GM21447 (cell line): ENCODE measurements around the gene UBASH3B.
A peak's percentile ranks its signal among the peaks of the same experiment; 100 is the strongest.

ENCODE experiments used
- ATAC-seq: cut with Tn5 transposase; IDR thresholded peaks from one replicate; pipeline ENCODE4 v1.9.1; 2021; ENCODE audit not compliant: unreplicated experiment

UBASH3B gene

DNA sequence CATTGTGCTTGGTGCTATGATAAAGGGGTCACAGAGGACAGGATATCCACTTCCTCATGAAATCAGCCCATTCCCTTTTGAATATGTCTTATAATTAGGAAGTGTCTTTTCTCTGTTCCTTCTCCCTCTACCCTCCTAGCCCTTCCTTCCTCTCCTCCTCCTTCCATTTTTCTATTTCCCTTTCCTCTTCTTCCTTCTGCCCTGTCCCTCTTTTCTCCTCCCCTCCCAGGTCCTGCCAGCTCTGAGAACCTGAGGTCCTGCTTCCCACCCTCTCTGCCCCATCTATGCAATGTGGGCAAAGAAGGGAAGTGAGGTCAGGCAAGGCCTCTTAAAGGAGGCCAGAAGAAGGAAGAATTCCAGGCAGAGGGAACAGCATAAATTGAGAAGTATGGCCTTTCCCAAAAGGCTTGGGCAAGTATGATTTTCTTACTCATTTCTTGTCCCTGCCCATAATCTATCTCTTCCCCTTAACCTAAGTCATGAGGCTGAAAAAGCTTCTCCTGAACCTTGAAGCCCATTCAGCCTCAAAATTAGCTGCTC is 7.7 kb upstream of the UBASH3B start:
- ATAC-seq, result no peak

DNA sequence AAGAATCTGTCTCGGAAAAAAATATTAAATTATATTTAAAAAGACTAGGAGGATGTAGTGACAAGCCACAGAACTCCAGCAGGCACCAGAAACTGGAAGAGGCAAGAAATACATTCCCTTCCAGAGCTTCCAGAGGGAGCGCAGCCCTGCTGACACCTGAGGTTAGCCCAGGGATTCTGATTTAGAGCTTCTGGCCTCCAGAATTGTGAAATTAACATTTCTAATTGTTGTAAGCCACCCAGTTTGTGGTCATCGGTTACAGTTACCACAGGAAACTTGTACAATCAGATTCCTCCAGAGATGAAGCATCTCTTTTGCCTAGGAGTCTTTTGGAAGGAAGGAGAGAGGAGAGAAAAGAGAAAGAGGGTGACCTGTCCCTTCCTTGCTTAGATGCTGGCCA is 6.4 kb upstream of the UBASH3B start:
- ATAC-seq, result no peak

DNA sequence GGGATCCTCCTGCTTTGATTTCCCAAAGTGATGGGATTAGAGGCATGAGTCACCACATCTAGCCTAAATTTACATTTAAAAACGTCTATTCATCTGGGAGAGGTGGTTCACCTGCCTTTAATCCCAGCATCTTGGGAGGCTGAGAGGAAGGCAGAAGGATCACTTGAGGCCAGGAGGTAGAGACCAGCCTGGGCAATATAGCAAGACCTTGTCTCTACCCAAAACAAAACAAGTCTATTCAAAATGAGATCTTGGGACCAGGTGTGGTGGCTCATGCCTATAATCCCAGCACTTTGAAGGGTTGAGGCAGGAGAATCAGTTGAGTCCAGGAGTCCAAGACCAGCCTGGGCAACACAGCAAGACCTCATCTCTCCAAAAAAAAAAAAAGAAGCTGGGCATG is 4.9 kb upstream of the UBASH3B start:
- no peak for ATAC-seq

DNA sequence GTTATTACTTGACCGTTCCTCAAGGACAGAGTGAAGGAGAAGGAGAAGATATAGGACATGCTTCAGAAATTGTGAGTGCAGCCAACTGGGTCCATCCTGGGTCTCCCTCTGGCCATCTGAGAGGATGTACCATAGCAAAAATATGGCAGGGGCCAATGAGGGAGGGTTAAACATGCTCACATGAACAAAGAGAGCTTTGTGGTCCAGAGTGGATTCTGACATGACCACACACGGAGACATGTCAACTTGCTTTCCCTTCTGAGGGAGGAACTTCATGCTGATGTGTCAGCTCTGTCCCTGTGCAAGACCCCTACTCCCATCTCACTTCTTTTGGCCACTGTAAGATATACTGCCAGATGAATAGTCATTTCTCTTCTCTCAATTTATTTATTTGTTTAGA is 3.0 kb upstream of the UBASH3B start:
- ATAC-seq, result no peak

DNA sequence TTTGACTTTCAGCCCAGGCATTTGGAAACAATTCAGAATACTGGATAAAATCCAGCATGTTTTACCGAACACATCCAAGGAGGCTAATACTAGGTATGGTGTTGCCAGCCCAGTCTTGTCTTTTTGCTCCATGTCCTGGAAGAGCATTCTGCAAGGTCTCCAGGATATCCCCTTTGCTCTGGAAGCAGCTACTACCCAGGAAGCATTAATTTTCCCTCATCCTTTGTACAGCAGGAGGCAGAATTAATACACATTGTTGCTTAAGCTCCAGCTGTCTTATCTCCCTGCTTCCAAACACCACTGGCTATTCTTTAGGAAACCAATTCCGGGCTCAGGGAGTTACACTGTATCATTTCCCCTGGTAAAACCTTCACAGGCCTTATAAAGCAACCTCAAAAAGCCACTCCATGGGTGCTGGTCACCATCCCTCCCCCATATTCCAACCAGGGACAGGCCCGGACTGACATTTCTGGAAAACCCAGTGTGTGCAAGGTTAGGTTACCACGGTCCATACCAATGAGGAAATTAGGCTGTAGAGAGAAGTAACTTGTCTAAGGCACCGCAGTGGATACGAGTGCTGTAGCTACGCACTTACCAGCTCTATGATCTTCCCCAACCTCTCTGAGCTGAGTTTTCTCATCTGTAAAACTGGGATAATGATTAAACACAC is 1.5 kb upstream of the UBASH3B start:
- ATAC-seq, result no peak

DNA sequence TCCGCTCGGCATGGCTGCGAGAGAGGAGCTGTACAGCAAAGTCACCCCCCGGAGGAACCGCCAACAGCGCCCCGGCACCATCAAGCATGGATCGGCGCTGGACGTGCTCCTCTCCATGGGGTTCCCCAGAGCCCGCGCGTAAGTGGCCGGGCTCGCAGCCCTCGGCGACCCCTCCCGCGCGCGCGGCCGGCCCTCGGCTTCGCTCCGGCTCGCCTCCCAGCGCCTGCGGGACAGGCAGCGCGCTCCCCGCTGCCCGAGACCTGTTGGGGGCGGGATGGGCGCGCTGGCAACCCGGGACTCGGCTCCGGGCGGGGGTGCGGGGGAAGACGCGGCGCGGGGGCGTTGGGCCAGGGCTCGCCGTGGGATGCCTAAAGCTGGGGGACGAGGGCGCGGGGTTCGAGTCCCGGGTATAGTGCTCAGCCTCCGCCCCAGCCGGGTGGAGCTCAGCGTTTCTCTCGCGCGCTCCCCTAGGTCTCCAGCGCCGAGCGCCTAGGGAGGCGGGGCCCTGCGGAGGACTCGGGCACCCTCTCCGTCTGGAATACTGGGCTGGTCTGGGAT is 630 bp downstream of the UBASH3B start:
- ATAC-seq, result peak; percentile 42

DNA sequence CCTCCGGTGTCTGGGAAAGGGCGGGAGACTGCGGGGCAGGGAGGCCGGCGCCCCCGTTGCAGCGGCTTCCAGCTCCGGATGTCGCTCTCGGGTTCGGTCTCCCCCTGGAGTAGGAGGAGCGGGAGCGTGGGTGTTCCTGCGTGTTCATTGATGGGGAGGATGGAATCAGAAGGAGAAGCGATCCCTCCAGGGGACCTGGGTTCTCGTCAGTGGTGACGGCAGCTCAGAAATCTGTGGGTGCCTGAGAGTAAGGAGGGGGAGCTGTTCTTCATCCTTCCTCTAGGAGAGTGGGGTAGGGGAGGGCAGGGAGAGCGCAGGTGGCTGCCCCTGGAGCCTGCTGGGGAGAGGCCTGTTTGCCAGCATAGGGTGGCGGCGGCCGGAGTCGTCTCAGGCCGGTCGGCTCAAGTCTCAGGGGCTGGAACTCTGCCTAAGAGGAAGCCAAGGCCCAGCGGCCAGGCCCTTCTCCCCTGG is 1.1 kb downstream of the UBASH3B start:
- no peak for ATAC-seq

DNA sequence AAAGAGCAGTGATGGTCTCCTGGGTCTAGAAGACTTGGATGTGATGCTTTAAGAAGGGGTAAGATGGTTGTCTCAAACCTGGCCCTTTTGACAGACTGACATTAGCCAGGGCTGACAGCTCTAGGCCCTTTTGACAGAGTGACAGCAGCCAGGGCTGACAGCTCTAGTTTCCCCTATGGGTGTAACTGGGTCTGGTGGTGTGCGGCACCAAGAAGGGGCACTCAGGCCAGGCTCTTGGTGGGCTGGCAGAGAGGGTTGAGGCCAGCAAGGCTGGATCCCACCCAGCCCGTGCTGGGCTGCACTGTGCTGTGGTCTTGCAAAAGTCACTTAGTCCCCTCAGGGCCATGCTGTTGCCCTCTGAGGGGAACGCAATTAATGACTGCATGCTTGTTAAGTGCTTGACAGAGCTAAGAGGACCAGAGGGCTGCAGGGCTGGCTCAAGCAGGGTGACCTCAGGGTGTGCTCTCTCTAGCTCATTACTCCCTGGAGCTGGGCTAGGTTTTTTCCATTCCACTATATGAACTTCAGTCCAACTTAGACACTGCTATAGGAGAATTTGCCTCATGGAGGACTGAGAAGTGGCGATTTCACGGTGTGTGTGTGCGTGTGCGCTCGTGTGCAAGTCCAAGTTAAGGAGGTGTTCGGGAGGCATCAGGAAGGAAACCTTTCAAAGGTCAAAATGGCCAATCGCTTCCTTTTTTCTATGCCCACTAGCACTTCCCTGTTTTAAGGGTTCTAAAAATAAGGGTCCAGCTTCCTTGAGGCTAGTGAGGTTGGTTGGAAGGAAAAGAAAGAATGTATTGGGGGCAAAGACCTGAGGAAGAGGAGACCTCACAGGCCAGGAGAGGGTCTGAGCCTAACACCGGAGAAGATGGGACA is 4.4 kb downstream of the UBASH3B start:
- ATAC-seq, result no peak

DNA sequence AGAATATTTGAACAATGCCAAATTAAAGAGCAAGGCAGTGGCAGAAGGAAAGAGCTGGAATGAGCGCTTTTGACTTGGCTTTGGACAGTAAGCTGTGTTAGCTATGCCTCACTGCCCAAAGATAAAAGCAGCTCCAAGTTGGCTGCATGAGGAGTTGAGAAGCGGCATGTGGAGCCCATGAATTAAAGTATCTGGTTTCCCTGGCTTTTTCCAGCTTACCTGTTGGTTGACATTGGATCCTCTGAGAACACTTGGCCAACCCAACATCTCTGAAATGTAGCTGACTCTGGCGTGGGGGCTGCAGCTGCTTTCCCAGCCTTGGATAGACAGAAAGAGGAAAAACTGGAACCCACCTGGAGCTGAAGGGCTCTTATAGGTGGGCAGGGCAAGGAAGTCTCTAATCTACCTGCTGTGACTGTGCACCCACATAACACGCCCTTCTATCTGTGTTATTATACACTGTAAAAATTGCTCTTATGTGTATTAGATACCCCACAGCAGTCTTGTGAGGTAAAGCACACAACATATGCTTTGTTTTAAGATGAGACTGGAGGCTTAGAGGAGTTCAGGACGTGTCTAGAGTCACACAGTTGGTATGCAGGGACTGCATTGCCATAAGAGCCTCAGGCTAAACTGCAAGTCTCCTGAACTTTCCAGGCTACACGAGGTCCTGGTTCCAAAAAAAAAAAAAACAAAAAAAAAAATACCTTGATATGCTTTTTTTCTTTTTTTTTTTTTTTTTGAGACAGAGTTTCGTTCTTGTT is 5.8 kb downstream of the UBASH3B start:
- no peak for ATAC-seq

DNA sequence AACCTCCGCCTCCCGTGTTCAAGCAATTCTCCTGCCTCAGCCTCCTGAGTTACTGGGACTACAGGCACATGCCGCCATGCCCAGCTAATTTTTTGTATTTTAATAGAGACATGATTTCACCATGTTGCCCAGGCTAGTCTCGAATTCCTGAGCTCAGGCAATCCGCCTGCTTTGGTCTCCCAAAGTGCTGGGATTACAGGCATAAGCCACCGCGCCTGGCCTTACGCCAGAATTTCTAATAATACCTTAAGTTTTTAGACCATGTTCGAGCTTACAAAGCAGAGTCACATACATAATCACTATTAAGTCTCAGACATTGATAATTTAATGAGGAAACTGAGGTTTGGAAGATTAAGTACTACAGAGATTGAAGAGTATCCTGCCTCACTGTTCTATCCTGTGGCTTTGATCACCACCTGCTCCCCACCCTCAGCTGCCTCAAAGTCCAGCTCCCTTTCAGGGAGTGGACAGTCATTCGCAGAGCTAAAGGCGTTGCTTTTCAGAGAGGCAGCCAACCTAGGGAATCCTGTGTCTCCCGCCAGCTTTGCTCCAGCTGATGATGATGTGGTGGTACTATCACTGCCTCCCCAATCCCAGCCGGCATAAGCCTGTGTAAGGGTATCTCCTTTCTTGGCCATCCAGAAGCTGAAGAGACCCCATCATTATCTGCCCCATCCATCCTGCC is 7.7 kb downstream of the UBASH3B start:
- no peak for ATAC-seq

DNA sequence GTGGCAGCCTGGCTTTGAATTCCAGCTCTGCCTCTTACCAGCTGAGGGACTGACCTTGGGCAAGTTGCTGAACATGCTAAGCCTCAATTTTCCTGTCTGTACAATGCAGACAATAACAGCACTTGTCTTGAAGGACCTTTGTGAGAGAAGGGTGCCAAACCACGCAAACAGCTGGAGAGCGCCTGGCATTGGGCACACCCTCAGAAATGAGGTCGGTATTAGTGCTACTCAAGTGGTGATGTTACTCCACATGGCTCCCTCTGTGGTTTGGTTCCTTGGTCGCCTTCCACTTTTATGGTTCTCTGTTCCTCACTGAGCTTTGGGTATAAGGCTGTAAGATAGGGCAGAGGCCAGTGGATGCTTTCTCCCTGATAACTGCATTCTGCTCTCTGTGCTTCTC is 8.2 kb downstream of the UBASH3B start:
- no peak for ATAC-seq

DNA sequence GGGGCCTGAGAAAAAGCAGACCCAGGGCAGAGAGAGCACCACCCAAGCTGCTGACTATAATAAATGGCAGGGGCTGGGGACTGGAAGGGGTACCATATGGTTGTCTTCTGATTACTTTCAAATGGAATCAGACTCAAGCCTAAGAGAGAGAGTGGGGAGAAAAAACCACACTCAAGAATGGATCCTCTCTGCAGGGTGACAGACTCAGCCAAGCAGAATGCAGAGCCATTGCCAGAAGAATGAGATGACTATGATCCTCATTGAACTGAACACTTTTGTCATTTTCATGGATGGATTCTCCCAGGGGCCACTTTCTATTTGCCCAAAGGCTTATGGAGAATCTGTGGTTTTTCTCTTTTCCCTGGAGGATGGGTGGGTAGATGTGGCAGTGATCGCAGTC is 8.7 kb downstream of the UBASH3B start:
- ATAC-seq, result no peak

DNA sequence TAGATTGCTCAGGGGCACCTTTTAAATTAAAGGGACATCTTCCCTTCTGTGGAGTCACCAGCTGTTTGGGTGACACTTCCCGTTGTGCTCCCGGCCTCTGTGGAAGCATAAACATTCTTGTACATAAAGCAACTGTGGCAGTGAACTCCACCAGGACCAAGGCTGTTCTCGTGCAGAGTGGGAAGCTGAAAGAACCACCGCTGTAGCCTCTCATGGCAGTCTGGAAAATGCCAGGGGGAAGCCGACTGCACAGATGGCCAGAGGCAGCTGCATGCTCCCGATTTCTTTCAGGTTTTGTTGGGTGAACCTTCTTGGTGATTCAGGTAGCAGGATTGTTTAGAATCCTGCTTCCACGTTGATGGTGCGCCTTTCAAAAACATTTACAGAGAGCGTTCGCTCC is 10.3 kb downstream of the UBASH3B start:
- no peak for ATAC-seq

DNA sequence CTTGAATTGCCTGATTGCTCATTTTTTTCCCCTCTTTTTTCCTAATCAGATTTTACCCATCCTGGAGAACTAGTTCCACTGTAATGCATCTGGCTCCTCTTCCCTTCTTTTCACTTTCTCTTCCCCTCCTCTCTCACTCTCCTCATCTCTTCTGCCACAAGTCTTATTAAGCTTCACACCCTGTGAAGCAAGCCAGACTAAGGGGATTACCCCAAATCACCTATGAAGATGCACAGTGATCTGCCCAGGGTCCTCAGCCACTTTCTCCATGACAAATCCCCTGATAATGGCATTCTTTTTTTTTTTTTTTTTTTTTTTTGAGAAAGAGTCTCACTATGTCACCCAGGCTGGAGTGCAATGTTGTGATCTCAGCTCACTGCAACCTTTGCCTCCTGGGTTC is 11.2 kb downstream of the UBASH3B start:
- ATAC-seq, result no peak

DNA sequence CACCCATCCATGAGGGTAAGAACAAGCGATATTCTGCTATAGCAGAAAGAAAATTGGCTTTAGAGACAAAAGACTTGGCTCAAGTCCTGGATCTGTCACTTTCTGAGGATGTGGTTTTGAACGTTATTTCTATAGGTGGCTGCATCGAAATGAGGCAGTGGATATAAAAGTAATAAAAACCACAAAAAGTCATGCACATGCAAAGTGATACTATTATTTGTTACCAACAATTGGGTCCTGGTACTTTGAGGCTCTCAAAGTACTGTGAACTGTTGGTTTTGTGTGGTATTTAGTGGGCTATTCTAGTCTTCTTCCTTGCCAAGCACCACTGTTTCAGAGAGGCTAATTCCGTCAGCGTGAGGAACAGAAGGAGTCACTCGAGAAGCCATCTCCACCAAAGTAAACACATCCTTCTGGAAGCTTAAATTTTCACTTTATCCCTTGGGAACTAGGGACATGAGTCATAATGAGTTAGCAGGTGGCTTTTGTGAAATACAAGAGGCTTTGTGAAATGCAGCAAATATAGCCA is 13.1 kb downstream of the UBASH3B start:
- no peak for ATAC-seq

DNA sequence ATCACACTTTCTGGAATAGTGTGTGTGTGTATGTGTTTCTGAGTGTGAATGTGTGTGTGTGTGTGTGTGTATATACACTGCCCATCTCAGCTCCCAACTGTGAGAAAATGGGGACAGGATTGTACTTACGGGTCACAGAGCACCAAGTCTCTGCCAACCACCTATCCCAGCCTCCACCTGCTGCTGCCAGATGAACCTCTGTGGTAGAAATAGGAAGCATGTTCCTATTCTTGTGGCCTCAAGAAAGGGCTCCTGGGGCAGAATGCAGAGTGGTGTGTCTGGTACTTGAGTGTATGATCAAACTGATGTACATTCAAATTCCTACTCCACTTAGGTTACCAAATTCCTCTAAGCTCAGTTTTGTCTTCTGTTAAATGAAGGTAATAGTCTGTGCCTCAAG is 14.6 kb downstream of the UBASH3B start:
- ATAC-seq, result no peak

DNA sequence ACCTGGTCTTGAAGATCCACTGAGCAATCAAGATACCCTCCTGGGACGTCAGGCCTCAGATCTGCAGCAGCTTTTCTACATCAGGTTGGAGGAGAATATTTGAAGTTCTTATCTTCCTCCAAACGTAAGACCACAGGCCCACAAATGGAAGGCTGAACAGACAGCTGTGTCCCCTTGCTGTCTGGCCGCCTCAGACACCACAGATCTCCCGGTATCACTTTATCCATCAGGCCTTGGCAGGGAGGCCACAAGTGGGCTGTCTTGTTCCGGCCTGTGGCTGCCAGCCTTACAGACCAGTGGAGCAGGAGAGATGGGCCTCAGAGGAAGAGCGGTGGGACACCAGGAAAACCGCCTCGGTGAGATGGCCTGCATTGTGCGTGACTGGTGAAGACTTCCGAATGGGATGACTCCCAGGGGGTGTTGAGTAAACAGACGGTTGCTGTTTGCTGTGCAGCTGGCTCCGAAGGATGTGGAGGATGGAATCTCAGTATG is 15.9 kb downstream of the UBASH3B start:
- no peak for ATAC-seq

DNA sequence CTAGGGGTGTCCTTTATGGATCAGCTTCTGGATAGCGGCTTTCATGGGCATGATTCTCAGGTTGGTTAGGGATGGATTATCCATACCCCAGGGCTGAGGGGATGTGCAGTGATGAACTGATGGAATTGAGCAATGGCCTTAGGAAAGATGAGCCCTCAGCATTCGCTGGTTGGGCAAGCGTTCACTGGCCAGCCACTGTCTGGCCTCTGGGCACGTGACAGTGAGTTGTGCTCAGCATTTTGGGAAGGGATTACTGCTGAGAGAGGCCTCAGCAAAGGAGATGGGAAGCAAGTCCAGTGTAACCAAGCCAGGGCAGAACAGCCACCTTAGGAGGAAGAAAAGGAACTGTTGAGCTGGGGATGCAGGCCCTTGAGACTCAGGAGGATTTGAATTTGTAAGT is 17.4 kb downstream of the UBASH3B start:
- ATAC-seq, result no peak

DNA sequence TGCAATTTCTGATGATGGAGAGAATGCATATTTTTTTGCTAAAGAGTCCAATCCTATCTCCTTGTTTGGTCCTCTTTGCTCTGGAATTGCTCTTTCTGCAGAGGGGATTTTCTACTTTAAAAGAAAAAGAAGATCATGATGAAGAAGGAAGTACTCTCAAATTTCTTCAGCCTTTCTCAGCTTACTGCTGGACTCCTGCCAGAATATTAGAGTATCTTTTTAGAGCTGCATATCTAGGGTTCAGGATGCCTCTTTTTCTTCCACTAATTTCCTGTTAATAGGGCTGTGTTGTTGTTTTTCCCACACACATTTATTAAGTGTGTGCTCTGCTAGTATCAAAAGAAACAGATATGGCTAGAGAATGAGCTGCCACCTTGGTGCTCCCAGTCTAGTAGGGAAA is 18.2 kb downstream of the UBASH3B start:
- ATAC-seq, result no peak

DNA sequence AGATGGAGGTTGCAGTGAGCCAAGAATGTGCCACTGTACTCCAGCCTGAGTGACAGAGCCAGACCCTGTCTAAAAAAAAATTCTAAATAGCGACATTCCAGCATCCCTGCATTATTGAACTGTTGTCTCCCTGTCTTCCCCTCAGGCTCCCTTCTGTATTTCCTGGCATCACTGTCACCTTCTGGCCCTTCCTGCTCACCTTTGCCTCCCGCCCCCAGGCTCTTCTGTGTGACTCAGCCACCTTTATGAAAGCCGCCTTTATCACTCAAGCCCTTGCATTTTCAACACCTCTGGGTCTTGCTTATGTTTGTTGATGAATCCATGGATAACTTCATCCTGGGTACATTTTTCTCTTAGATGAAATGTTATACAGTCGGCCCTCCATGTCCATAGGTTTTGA is 21.1 kb downstream of the UBASH3B start:
- ATAC-seq, result no peak
